Loucy (cell line): ENCODE data around the gene RAB31.

Experiments
- EZH2phosphoT487 ChIP-seq: fragments of 200-600 bp; IDR thresholded peaks from 2 replicates; pipeline ENCODE4 v1.6.1; 2018; ENCODE audit warnings: antibody characterized with exemption, mild to moderate bottlenecking, moderate library complexity, borderline replicate concordance
- TF ChIP-seq, protein P1 (sequence below): fragments of 200-600 bp; sonication (generic); conservative IDR thresholded peaks from 2 replicates; pipeline ENCODE4 v1.5.1; 2014; ENCODE audit warnings: mild to moderate bottlenecking, antibody characterized with exemption, low read length

DNA sequence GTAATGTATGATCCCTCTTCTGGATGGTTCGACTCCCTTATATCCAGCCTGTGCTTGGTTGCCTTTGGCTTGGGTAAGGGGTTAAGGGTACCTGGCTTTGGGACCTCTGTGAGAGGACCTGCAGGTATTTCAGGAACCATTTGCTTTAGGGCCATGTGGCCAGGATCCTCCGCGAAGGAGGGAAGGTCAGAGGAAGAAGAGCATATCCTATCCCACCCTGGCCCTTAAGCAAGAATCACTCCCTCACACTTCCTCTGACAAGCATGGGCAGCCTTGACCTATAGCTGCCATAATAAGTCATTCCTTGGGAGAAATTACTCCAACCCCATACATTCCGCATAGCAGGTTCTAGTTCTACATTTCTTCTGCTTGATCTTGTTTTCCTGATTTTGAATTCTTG, 118.6 kb downstream of the RAB31 start:
- TF ChIP-seq, protein P1, sequence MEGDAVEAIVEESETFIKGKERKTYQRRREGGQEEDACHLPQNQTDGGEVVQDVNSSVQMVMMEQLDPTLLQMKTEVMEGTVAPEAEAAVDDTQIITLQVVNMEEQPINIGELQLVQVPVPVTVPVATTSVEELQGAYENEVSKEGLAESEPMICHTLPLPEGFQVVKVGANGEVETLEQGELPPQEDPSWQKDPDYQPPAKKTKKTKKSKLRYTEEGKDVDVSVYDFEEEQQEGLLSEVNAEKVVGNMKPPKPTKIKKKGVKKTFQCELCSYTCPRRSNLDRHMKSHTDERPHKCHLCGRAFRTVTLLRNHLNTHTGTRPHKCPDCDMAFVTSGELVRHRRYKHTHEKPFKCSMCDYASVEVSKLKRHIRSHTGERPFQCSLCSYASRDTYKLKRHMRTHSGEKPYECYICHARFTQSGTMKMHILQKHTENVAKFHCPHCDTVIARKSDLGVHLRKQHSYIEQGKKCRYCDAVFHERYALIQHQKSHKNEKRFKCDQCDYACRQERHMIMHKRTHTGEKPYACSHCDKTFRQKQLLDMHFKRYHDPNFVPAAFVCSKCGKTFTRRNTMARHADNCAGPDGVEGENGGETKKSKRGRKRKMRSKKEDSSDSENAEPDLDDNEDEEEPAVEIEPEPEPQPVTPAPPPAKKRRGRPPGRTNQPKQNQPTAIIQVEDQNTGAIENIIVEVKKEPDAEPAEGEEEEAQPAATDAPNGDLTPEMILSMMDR: no peak
- TF ChIP-seq EZH2phosphoT487: no peak
